Lower leg skin (tissue), 4 donors: ENCODE data around the gene MAD1L1. TPM values are rescaled to one million over a fixed set of nuclear protein-coding genes. Genes with fewer than 3 reads are reported as not detected.

Experiments
- DNase-seq, 2 donors: peaks; one replicate each; pipeline ENCODE4 v3.0.0-alpha.2; 2019; ENCODE audit warnings: low spot score in 2 of 2
- H3K4me3 ChIP-seq: fragments of 200-600 bp; sonication (generic); 2 replicates; pipeline ENCODE4 v1.5.1; 2017; ENCODE audit warnings: mild to moderate bottlenecking, low read depth; ENCODE audit not compliant: poor library complexity, severe bottlenecking
- POLR2A ChIP-seq, 2 donors: fragments of 450-650 bp; IDR thresholded peaks; one replicate each; pipeline ENCODE4 v1.6.1; 2016 to 2017; ENCODE audit warnings: antibody characterized with exemption in 2 of 2, mild to moderate bottlenecking in 1 of 2, moderate library complexity in 1 of 2
- WGBS, 2 donors: methylation state at CpG; one replicate each; pipeline ENCODE4 v1.1.5; 2018; 5-methylcytosine and 5-hydroxymethylcytosine counted together
- intact Hi-C: fragments of 100-400 bp; cut with DNase I; formaldehyde crosslinking; loops from one replicate; pipeline ENCODE4 v1.15.0; 2023; ENCODE audit warnings: low total_unique reads
- total RNA-seq, 4 donors: library from RNA; depleted of rRNA; stranded (reverse); fragments of >200 nt; gene quantifications; one replicate each; pipeline ENCODE4 v1.1.0, GENCODE V29; 2016
- TF ChIP-seq, protein P1 (sequence below), 3 donors: fragments of 450-650 bp; IDR thresholded peaks; one replicate each; pipeline ENCODE4 v1.5.1; 2016; ENCODE audit warnings: antibody characterized with exemption in 3 of 3, mild to moderate bottlenecking in 3 of 3, moderate library complexity in 2 of 3

MAD1L1 gene
- total RNA-seq, 4 donors from 2014 or later, result 37.7 to 77.8 (median 59.4) TPM

DNA sequence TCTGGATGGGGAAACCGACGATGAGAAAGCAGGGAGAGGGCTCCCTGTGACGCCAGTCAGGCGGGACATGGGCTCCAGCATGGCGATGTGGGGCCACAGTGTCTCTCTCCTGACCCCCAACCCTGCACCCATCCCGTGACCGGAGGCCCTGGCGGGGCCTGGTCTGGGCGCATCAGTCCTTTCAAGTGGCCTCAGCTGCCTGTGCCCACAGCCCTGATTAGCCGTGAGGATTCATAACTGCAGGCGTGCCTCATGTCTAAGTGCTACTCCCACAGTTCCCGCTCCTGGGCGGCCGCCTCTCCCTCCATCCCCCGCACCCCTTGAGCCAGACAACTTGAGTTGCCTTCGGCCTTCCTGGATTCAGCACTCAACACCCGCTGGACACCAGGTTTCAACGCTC lies 321.9 kb downstream of the MAD1L1 start:
- WGBS, 2 donors, result 87 to 91% methylated on average over 13 to 17 of the region's 18 CpGs
- DNase-seq, result no peak
- intact Hi-C loops, result no loop called here
- TF ChIP-seq, protein P1, sequence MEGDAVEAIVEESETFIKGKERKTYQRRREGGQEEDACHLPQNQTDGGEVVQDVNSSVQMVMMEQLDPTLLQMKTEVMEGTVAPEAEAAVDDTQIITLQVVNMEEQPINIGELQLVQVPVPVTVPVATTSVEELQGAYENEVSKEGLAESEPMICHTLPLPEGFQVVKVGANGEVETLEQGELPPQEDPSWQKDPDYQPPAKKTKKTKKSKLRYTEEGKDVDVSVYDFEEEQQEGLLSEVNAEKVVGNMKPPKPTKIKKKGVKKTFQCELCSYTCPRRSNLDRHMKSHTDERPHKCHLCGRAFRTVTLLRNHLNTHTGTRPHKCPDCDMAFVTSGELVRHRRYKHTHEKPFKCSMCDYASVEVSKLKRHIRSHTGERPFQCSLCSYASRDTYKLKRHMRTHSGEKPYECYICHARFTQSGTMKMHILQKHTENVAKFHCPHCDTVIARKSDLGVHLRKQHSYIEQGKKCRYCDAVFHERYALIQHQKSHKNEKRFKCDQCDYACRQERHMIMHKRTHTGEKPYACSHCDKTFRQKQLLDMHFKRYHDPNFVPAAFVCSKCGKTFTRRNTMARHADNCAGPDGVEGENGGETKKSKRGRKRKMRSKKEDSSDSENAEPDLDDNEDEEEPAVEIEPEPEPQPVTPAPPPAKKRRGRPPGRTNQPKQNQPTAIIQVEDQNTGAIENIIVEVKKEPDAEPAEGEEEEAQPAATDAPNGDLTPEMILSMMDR (IDR thresholded peaks at IDR 0.05), result no peak
- TF ChIP-seq POLR2A (IDR thresholded peaks at IDR 0.05), result no peak
- no peak overlapping the region for H3K4me3 ChIP-seq

GRCh38 chr7:1910081-1910685 lies 322.6 kb downstream of the MAD1L1 start:
- intact Hi-C loops, result no loop called here
- WGBS, 2 donors, result 96 to 97% methylated on average over 25 to 26 of the region's 26 CpGs
- no peak for DNase-seq
- TF ChIP-seq, protein P1 (IDR thresholded peaks at IDR 0.05), result no peak
- no peak for TF ChIP-seq POLR2A (IDR thresholded peaks at IDR 0.05)
- H3K4me3 ChIP-seq, result no peak overlapping the region

DNA sequence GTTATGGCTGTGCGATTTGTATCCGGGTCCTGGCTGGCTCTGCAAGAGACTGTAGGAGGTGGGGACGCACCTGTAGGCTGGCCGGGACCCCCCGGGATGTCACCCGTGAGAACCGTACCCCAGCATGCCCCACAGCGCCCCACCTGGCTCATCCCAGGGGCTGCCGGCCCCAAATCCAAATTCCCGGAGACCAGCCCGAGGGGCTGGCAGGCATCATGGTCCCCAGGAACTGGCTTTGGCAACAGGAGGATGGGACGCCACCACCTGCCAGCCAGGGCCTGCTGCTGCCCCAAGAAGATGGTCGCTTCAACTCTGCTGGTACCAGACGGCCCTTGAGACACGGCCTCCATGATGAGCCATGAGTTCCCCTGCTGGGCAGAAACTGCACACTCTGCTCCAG lies 323.3 kb downstream of the MAD1L1 start:
- intact Hi-C loops, result no loop called here
- WGBS, 2 donors, result 95 to 96% methylated on average over 14 to 15 of the region's 15 CpGs
- DNase-seq, result no peak
- H3K4me3 ChIP-seq, result no peak overlapping the region
- TF ChIP-seq, protein P1 (IDR thresholded peaks at IDR 0.05), result no peak
- TF ChIP-seq POLR2A (IDR thresholded peaks at IDR 0.05), result no peak

DNA sequence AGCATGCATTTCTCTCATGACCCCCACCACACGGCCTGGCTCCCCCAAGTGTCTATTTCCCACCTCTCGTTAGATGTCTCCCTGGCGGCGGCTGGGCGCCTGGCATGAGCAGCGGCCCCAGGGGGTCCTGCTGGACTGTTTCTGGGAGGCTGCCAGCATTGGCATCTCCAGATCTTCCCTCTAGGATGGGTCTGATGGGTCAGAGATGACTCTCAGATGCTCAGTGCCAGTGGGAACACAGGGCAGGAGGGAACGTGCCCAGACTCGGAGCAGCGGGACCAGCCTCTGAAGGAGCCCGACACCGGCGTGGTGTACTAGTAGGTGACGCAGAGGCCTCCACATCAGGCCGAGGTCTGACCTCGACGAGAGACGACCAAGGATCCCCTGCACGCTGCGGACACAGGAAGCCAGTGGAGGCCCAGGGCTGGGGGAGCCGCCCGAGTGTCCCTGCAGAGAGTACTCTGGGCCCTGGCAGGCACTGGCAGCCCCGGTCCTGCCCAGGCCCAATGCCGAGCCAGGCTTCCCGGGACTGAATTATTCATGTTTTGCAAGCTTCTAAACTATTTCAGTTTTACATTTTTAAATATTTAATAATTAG lies 323.8 kb downstream of the MAD1L1 start:
- WGBS, 2 donors, result 82 to 87% methylated on average over 23 to 24 of the region's 24 CpGs
- no peak for DNase-seq
- intact Hi-C loops, result no loop called here

GRCh38 chr7:1907751-1908365 lies 324.9 kb downstream of the MAD1L1 start:
- no peak for DNase-seq
- WGBS, 2 donors, result 92 to 96% methylated on average over 20 to 22 of the region's 22 CpGs
- TF ChIP-seq, protein P1 (IDR thresholded peaks at IDR 0.05), result no peak
- no peak for TF ChIP-seq POLR2A (IDR thresholded peaks at IDR 0.05)
- intact Hi-C loops, result no loop called here
- H3K4me3 ChIP-seq, result no peak overlapping the region

More for the DNA sequence above, 323.8 kb downstream of the MAD1L1 start:
- H3K4me3 ChIP-seq, result no peak overlapping the region
- no peak for TF ChIP-seq POLR2A (IDR thresholded peaks at IDR 0.05)
- TF ChIP-seq, protein P1 (IDR thresholded peaks at IDR 0.05), result no peak
